Activated T-cell treated with anti-CD3 and anti-CD28 coated beads for 1 hour (primary cell): ENCODE data around the gene MYO5B.
"Not testable (repeated sequence)": the region's sequence is repeated elsewhere in the genome, so short reads cannot be mapped to it uniquely, and the experiment has no call there.

Source experiments
- DNase-seq: peaks from one replicate; pipeline ENCODE4 v3.0.0-alpha.2; 2020; ENCODE audit warnings: low read depth

MYO5B gene

GRCh38 chr18:49794743-49795142, 400.2 kb downstream of the MYO5B start:
- DNase-seq, result no peak

GRCh38 chr18:49789560-49790134, 405.3 kb downstream of the MYO5B start:
- not testable (repeated sequence) for DNase-seq

GRCh38 chr18:49788327-49788898, 406.5 kb downstream of the MYO5B start:
- no peak for DNase-seq

- no peak for DNase-seq
Measured at GRCh38 chr18:49786019-49786720, 408.8 kb downstream of the MYO5B start.

GRCh38 chr18:49784427-49785185, 410.3 kb downstream of the MYO5B start:
- DNase-seq, result no peak

GRCh38 chr18:49783631-49784030, 411.3 kb downstream of the MYO5B start:
- not testable (repeated sequence) for DNase-seq

DNA sequence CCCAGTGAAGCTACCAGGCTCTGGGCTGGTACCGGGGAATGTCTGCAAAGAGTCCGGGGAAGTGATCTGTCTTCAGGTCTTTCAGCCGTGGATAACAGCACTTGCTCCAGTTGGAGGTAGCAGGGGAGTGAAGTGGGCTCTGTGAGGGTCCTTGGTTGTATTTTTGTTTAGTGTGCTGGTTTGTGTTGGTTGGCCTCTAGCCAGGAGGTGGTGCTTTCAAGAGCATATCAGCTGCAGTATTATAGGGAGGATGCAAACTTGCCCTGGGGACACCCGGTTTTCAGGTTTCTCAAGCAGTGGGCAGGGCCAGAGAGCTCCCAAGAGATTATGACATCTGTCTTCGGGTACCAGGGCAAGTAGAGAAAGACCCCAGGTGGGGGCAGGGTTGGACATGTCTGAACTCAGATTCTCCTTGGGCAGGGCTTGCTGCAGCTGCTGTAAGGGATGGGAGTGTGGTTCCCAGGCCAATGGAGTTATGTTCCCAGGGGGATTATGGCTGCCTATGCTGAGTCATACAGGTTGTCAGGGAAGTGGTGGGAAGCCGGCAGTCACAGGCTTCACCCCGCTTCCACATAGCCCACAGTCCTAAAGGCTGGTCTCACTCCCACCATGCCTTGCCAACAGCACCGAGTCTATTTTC, 416.0 kb downstream of the MYO5B start:
- DNase-seq, result no peak
